HEK293 (cell line): ENCODE results near the gene IL1RAPL1.

Source experiments
- CTCF ChIA-PET: fragments of 350-600 bp; formaldehyde crosslinking; extraction: SDS; loops from one replicate; lab custom pipeline; 2021; ENCODE audit warnings: antibody characterized with exemption; lab: Yijun Ruan, JAX
- POLR2A ChIA-PET: fragments of 300-600 bp; formaldehyde crosslinking; extraction: SDS; loops from one replicate; lab custom pipeline; 2020; ENCODE audit warnings: antibody characterized with exemption, inconsistent platforms; lab: Yijun Ruan, JAX
- H3K27ac ChIP-seq: fragments of 200-500 bp; sonication (Bioruptor generic); 2 replicates; pipeline ENCODE4 v1.5.1; 2014; ENCODE audit warnings: low read depth, low read length, control low read depth, inconsistent platforms; ENCODE audit errors: extremely low read depth
- H3K36me3 ChIP-seq, 2 experiments: fragments of 200-500 bp in 1 of 2; sonication (Bioruptor generic) in 1 of 2; 1 replicate in 1 of 2; 2 replicates in 1 of 2; pipeline ENCODE4 v1.5.1; 2014 to 2017; ENCODE audit warnings: inconsistent platforms in 2 of 2, low read length in 2 of 2; ENCODE audit not compliant: control insufficient read depth in 2 of 2, insufficient read depth in 1 of 2
- H3K4me1 ChIP-seq: fragments of 200-500 bp; sonication (Bioruptor generic); 2 replicates; pipeline ENCODE4 v1.5.1; 2014; ENCODE audit warnings: mild to moderate bottlenecking, low read length, inconsistent platforms; ENCODE audit not compliant: control insufficient read depth, insufficient read depth
- H3K4me3 ChIP-seq: 2 replicates; pipeline ENCODE4 v1.5.1; 2011; ENCODE audit warnings: low read depth, mild to moderate bottlenecking, control low read depth, low read length, moderate library complexity
- H3K9me3 ChIP-seq: fragments of 200-500 bp; sonication (Bioruptor generic); 2 replicates; pipeline ENCODE4 v1.5.1; 2014; ENCODE audit warnings: low read depth, low read length, inconsistent platforms; ENCODE audit not compliant: control insufficient read depth, insufficient read depth
- GLIS1 ChIP-seq: fragments of 450-650 bp; formaldehyde crosslinking; IDR thresholded peaks from 2 replicates; pipeline ENCODE4 v1.5.1; 2016; ENCODE audit warnings: missing biosample characterization, missing genetic modification characterization
- KLF10 ChIP-seq: fragments of 450-650 bp; IDR thresholded peaks from 2 replicates; pipeline ENCODE4 v1.5.1; 2018; ENCODE audit warnings: missing biosample characterization, mild to moderate bottlenecking, missing genetic modification characterization
- KLF7 ChIP-seq: fragments of 450-650 bp; formaldehyde crosslinking; IDR thresholded peaks from 2 replicates; pipeline ENCODE4 v1.5.1; 2016; ENCODE audit warnings: missing biosample characterization, missing genetic modification characterization, borderline replicate concordance
- KLF8 ChIP-seq: fragments of 450-650 bp; formaldehyde crosslinking; IDR thresholded peaks from 2 replicates; pipeline ENCODE4 v1.5.1; 2016; ENCODE audit warnings: missing biosample characterization, missing genetic modification characterization
- PRDM2 ChIP-seq: fragments of 450-650 bp; formaldehyde crosslinking; IDR thresholded peaks from 2 replicates; pipeline ENCODE4 v1.5.1; 2016; ENCODE audit warnings: missing biosample characterization, missing genetic modification characterization, borderline replicate concordance
- WT1 ChIP-seq: fragments of 450-650 bp; formaldehyde crosslinking; IDR thresholded peaks from 2 replicates; pipeline ENCODE4 v1.5.1; 2016; ENCODE audit warnings: missing biosample characterization, missing genetic modification characterization
- ZFP37 ChIP-seq: fragments of 450-650 bp; formaldehyde crosslinking; IDR thresholded peaks from 2 replicates; pipeline ENCODE4 v1.5.1; 2016; ENCODE audit warnings: missing biosample characterization, missing genetic modification characterization
- ZNF121 ChIP-seq: fragments of 450-650 bp; formaldehyde crosslinking; IDR thresholded peaks from 2 replicates; pipeline ENCODE4 v1.5.1; 2016; ENCODE audit warnings: missing biosample characterization, missing genetic modification characterization
- ZNF26 ChIP-seq: fragments of 450-650 bp; formaldehyde crosslinking; IDR thresholded peaks from 2 replicates; pipeline ENCODE4 v1.5.1; 2016; ENCODE audit warnings: missing biosample characterization, missing genetic modification characterization
- ZNF37A ChIP-seq: fragments of 450-650 bp; IDR thresholded peaks from 2 replicates; pipeline ENCODE4 v1.5.1; 2018; ENCODE audit warnings: missing biosample characterization, missing genetic modification characterization
- ZNF530 ChIP-seq: fragments of 450-650 bp; formaldehyde crosslinking; IDR thresholded peaks from 2 replicates; pipeline ENCODE4 v1.5.1; 2016; ENCODE audit warnings: low read depth, missing biosample characterization, missing genetic modification characterization
- ZNF549 ChIP-seq: fragments of 450-650 bp; IDR thresholded peaks from 2 replicates; pipeline ENCODE4 v1.5.1; 2018; ENCODE audit warnings: missing biosample characterization, missing genetic modification characterization, mild to moderate bottlenecking, inconsistent platforms, moderate library complexity
- ZNF555 ChIP-seq: fragments of 450-650 bp; formaldehyde crosslinking; conservative IDR thresholded peaks from 2 replicates; pipeline ENCODE4 v1.5.1; 2017; ENCODE audit warnings: missing biosample characterization, mild to moderate bottlenecking, missing genetic modification characterization, inconsistent platforms
- ZNF560 ChIP-seq: fragments of 450-650 bp; formaldehyde crosslinking; IDR thresholded peaks from 2 replicates; pipeline ENCODE4 v1.5.1; 2017; ENCODE audit warnings: missing biosample characterization, missing genetic modification characterization, borderline replicate concordance
- ZNF621 ChIP-seq: fragments of 450-650 bp; formaldehyde crosslinking; IDR thresholded peaks from 2 replicates; pipeline ENCODE4 v1.5.1; 2017; ENCODE audit warnings: missing biosample characterization, missing genetic modification characterization
- ZNF658 ChIP-seq: fragments of 450-650 bp; formaldehyde crosslinking; IDR thresholded peaks from 2 replicates; pipeline ENCODE4; 2016; ENCODE audit warnings: missing biosample characterization, missing genetic modification characterization
- ZSCAN23 ChIP-seq: fragments of 450-650 bp; formaldehyde crosslinking; IDR thresholded peaks from 2 replicates; pipeline ENCODE4 v1.5.1; 2016; ENCODE audit warnings: missing biosample characterization, missing genetic modification characterization
- TF ChIP-seq, protein P1 (sequence below): fragments of 450-650 bp; formaldehyde crosslinking; IDR thresholded peaks from 2 replicates; pipeline ENCODE4 v1.5.1; 2016; ENCODE audit warnings: missing biosample characterization, missing genetic modification characterization

Gene IL1RAPL1

DNA sequence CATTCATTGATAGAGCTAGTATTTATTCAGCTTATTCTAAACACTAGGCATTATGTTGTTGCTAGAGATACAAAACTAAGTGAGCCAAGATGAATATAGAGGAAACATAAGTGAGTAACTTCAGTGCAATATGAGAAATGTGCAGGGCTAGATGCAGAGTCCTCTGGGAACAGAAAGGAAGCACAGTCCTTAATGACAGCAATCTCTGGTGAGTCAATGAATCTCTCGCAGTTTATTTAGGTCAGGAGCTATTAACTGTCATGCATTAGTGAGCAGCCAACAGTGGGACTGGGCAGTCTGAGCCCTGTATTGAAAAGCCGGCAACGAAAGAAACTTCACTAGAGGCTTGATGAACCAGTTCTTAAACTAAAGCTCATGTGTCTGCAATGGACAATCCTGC lies 1030.0 kb downstream of the IL1RAPL1 start:
- Histone ChIP-seq H3K4me1 (no peaks in the 10 kb centered on the region), H3K4me3 (no peak overlapping the region), H3K27ac (no peak overlapping the region), H3K9me3 (no peaks in the 10 kb centered on the region), H3K36me3 (no peaks in the 10 kb centered on the region)
- CTCF ChIA-PET, result no interaction called here
- TF ChIP-seq WT1 (tag by site-specific recombination) (no peak), KLF8 (tag by site-specific recombination) (no peak)
- POLR2A ChIA-PET, result no interaction called here

GRCh38 chrX:29617725-29618124 lies 1030.5 kb downstream of the IL1RAPL1 start:
- Histone ChIP-seq H3K36me3 (no peaks in the 10 kb centered on the region), H3K27ac (no peak overlapping the region), H3K4me3 (no peak overlapping the region)
- TF ChIP-seq, protein P1, sequence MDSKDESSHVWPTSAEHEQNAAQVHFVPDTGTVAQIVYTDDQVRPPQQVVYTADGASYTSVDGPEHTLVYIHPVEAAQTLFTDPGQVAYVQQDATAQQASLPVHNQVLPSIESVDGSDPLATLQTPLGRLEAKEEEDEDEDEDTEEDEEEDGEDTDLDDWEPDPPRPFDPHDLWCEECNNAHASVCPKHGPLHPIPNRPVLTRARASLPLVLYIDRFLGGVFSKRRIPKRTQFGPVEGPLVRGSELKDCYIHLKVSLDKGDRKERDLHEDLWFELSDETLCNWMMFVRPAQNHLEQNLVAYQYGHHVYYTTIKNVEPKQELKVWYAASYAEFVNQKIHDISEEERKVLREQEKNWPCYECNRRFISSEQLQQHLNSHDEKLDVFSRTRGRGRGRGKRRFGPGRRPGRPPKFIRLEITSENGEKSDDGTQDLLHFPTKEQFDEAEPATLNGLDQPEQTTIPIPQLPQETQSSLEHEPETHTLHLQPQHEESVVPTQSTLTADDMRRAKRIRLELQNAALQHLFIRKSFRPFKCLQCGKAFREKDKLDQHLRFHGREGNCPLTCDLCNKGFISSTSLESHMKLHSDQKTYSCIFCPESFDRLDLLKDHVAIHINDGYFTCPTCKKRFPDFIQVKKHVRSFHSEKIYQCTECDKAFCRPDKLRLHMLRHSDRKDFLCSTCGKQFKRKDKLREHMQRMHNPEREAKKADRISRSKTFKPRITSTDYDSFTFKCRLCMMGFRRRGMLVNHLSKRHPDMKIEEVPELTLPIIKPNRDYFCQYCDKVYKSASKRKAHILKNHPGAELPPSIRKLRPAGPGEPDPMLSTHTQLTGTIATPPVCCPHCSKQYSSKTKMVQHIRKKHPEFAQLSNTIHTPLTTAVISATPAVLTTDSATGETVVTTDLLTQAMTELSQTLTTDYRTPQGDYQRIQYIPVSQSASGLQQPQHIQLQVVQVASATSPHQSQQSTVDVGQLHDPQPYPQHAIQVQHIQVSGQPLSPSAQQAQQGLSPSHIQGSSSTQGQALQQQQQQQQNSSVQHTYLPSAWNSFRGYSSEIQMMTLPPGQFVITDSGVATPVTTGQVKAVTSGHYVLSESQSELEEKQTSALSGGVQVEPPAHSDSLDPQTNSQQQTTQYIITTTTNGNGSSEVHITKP (tag by site-specific recombination), result no peak
- TF ChIP-seq ZNF121 (no peak), ZNF555 (no peak), ZNF621 (tag by site-specific recombination) (no peak)
- TF ChIP-seq, all 188 proteins: peak for 0
- POLR2A ChIA-PET, result no interaction called here
- no peaks in the 10 kb centered on the region for H3K9me3 ChIP-seq
- H3K4me1 ChIP-seq, result no peaks in the 10 kb centered on the region
- CTCF ChIA-PET, result no interaction called here

DNA sequence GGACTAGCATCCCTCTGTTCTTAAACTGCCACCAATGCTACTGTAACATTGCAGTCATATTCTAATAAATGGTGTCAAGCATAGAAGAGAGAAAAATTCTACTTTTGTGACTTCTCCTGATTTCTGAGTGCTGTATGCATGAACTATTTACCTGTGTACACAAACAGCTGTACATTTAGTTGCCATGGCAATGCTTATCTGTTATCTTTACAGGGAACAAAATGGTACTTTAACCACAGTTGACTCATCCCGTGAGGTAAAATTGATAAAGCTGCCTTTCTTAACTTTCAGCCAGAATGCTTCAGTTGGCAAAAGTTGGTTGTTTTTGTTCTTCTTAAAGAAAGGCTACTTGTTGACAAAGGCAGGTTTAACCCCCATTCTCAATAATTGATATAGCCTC lies 1040.6 kb downstream of the IL1RAPL1 start:
- H3K27ac ChIP-seq, result no peak overlapping the region

More for the DNA sequence above, 1040.6 kb downstream of the IL1RAPL1 start:
- H3K9me3 ChIP-seq, result no peaks in the 10 kb centered on the region
- POLR2A ChIA-PET, result no interaction called here
- H3K4me3 ChIP-seq, result no peak overlapping the region
- no peak for TF ChIP-seq ZNF560 (tag by site-specific recombination)
- no peak for TF ChIP-seq ZNF549 (tag by site-specific recombination)
- TF ChIP-seq KLF10 (tag by site-specific recombination), result no peak
- TF ChIP-seq ZNF37A (tag by site-specific recombination), result no peak
- no peak for TF ChIP-seq ZNF658 (tag by site-specific recombination)
- TF ChIP-seq GLIS1 (tag by site-specific recombination), result no peak
- no peak for TF ChIP-seq ZNF26 (tag by site-specific recombination)
- no peak for TF ChIP-seq PRDM2
- no peak for TF ChIP-seq ZFP37 (tag by site-specific recombination)
- no peak for TF ChIP-seq ZSCAN23
- no peak for TF ChIP-seq KLF7 (tag by site-specific recombination)
- no peak for TF ChIP-seq ZNF530 (tag by site-specific recombination)
- no peaks in the 10 kb centered on the region for H3K4me1 ChIP-seq
- no peaks in the 10 kb centered on the region for H3K36me3 ChIP-seq
- CTCF ChIA-PET, result no interaction called here
